HG03469 (cell line): ENCODE data around the gene PLEKHH3.
"Not testable (repeated sequence)": the region's sequence is repeated elsewhere in the genome, so short reads cannot be mapped to it uniquely, and the experiment has no call there.

Source experiments
- ATAC-seq: cut with Tn5 transposase; IDR thresholded peaks from one replicate; pipeline ENCODE4 v1.9.1; 2021; ENCODE audit warnings: mild to moderate bottlenecking, moderate library complexity, moderate number of reproducible peaks; ENCODE audit not compliant: unreplicated experiment

Gene PLEKHH3

DNA sequence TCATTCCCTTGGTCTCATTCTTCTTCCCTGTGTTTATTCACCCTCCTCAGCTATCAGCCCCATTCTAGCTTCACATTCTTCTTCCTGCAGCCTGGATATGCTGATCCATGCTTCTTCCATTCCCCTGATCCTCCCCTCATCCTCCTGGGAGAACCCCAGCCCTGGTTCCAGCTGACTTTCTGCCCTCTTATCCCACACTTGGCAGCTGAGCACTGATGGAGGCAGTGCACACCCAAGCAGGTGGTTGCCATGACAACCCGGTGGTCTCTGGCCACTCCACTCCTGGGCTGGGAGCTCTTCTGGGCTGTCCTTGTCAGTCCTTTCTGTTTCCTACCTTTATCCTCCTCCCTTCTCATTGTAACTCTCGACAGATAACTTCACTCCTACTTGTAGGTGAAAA is 34.5 kb downstream of the PLEKHH3 start:
- ATAC-seq = no peak

GRCh38 chr17:42640121-42640520 is 36.7 kb downstream of the PLEKHH3 start:
- no peak for ATAC-seq

- ATAC-seq = no peak
These were observed 37.2 kb downstream of the PLEKHH3 start for GRCh38 chr17:42639525-42640113.

DNA sequence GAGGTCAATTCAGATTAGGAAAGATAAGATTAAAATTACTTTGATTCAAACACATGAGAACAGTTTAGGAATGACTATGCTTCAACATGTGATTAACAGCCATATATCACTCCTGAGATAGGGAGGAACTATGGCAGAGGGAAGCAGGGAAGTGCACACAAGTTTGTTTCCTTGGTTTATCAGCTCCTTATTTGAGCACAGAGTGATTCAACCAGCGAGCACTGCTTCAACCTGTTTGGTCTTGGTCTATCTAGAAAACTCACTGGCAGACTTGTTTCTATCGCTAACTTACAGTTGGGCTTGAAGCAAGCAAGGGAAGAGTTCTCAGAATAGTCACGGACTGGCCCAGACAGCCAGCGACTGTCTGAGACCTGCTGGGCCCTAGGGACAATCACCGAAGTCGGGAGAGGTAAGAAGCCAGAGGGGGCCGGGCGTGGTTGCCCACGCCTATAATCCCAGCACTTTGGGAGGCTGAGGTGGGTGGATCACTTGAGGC is 43.8 kb downstream of the PLEKHH3 start:
- ATAC-seq = no peak

DNA sequence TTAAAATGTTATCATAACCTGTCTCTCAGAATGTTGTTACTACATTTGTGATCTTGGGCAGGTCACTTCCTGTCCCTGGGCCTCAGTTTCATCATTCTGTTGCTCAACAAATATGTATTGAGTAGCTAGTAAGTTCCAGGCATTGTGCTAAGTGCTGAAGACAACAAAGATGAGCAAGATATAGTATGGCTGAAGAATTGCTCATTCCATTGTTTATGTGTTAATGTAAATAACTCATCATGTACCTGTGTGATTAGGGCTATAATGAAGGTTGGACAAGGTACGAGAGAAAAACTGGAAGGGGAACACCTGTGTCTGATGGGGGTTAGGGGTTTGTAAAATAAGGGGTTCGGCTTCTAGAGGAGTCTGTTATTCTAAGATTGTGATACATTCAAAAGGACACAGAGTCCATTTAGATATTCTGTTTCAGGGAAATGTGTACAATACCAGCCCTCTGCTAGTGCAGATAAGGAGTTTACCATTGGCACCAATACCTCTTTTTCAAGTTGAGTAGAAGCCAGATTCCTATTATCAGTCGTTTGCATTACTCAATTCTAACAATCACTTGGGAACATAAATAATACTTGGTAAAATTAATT is 47.3 kb downstream of the PLEKHH3 start:
- ATAC-seq = no peak

DNA sequence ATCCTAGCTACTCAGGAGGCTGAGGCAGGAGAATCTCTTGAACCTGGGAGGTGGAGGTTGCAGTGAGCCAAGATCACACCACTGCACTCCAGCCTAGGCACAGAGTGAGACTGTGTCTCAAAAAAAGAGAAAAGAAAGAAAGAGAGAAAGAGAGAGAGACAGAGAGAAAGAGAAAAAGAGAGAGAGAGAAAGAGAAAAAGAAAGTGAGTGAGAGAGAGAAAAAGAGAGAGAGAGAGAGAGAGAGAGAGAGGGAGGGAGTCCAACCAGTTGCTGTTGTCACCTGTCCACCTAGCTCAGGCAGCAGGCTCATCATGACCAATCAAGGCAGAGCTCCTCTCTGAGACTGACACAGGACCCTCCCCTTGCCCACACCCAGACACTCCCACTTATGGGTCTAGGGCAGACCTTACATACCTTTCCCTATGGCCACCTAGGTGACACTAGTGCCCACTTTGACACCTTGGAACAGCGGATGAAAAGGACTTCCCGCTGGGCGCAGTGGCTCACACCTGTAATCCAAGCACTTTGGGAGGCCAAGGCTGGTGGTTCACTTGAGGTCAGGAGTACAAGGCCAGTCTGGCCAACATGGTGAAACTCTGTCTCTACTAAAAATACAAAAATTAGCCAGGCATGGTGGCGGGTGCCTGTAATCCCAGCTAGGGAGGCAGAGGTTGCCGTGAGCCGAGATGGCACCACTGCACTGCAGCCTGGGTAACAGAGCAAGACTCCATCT is 49.6 kb downstream of the PLEKHH3 start:
- not testable (repeated sequence) for ATAC-seq

DNA sequence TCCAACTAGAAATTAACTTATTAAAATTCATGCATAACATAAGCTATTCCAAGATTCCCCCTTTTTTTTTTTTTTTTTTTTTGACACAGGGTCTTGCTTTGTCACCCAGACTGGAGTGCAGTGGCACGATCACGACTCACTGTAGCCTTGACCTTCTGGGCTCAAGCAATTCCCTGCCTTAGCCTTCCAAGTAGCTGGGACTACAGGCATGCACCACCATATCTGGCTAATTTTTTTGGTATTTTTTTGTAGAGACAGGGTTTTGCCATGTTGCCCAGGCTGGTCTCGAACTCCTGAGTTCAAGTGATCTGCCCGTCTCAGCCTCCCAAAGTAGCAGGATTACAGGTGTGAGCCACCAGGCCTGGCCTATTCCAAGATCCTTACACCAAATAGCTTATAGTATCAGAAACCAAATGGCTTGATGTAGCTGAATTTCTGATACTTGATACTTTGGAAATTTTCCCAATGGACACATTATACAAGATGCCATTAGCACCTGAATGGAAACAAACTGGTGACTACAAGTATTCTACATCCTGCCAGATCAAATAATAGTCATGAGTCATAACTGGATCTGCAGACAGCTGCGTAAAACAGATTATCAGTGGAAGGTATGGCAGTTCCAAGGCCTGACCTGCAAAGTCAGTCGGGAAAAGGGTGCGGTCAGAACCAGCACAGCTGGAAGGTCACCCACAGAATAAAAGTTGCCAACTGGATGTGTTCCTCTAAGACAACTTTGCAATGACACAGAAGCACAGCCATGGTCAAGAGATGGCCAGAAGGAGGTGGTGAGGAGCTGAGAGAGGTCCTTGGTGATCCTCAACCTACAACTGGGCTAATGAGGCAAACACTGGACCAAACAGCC is 52.8 kb downstream of the PLEKHH3 start:
- ATAC-seq = no peak

GRCh38 chr17:42623271-42623670 is 53.5 kb downstream of the PLEKHH3 start:
- ATAC-seq = no peak

DNA sequence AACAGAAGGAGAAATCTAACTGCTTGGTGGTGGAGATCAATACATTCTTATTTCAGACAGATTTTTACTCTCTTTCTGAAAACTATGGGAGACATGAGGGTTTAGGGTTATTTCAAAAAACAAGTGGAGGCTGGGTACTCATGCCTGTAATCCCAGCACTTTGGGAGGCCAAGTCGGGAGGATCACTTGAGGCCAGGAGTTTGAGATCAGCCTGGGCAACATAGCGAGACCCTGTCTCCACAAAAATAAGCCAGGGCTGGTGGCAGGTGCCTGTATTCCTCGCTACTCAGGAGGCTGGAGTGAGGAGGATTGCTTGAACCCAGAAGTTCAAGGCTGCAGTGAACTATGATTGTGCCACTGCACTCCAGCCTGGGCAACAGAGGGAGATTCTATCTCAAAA is 54.8 kb downstream of the PLEKHH3 start:
- not testable (repeated sequence) for ATAC-seq

- peak; percentile 47 for ATAC-seq
These were observed 58.2 kb downstream of the PLEKHH3 start for GRCh38 chr17:42618442-42619150.

DNA sequence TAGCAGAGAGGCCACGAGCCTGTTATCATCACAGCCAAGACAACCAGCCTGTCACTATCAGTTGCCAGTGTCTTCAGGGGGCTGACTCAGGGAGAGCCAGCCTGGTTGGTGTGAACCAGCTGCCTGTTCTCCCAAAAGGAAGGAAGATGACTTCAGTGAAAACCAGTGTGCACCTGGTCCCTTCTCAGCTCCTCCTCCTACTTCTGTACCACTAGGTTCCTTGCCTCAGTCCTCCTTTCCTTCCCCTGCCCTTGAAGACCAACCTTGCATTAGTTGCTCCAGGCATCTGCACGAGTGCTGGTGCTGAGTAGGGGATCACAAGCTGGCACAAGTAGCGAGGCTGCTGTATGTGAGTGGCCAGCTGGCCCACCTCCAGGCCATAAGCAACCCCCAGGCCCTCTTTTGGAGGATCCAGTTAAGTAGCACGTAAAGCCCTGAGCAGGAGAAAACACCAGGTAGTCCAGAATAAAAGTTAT is 58.8 kb downstream of the PLEKHH3 start:
- ATAC-seq = no peak
